Measurements from ENCODE around the gene SMPD2. TPM values are rescaled to one million over a fixed set of nuclear protein-coding genes. Genes with fewer than 3 reads are reported as not detected.

Gene SMPD2
- total and polyA plus RNA-seq, 9 of the 15 experiments (the other 6 are each of a cell fraction or from before 2014, with no cell fraction given): 0.13 to 21.8 (median 18.3) TPM

GRCh38 chr6:109457562-109457996 lies 17.1 kb downstream of the SMPD2 start:
- no peak overlapping the region for H2AFZ ChIP-seq (ENCODE audit: low read depth, low read length)
- in situ Hi-C loops (cut with MboI): no loop called here
- ATAC-seq: no peak
- no peaks in the 10 kb centered on the region for H3K9me1 ChIP-seq (ENCODE audit: control insufficient read depth, insufficient read depth, low read length)
- H4K20me1 ChIP-seq (replicated peaks; ENCODE audit: control insufficient read depth, insufficient read depth, low read length): no peaks in the 10 kb centered on the region
- 84% methylated on average over 6 of the region's 6 CpGs for WGBS (ENCODE audit: insufficient coverage, low coverage, missing lambda C conversion rate)
- H3K4me1 ChIP-seq (replicated peaks in 1 of 2; ENCODE audit: control insufficient read depth in 2 of 2, insufficient read depth in 2 of 2, low read length in 2 of 2): peaks cover 5 to 29% of the 10 kb centered on the region in 2 experiments; a peak in 4 of 5 replicates
- peak; percentile 91 for TF ChIP-seq MAFG (tag; conservative IDR thresholded peaks at IDR 0.05)
- no peak for TF ChIP-seq DLX4 (CRISPR knock-in tag; IDR thresholded peaks at IDR 0.05)
- TF ChIP-seq C11orf30 (IDR thresholded peaks at IDR 0.05; ENCODE audit: low read depth): peak; percentile 94
- TF ChIP-seq POLR2A (conservative IDR thresholded peaks at IDR 0.05): no peak
- TF ChIP-seq NFE2 (IDR thresholded peaks at IDR 0.05; ENCODE audit: low read depth): 0 out of 2 replicates have a peak, but pooled peaks have one; percentile 8
- TF ChIP-seq E2F8 (IDR thresholded peaks at IDR 0.05; ENCODE audit: low read depth, partially characterized antibody): no peak
- TF ChIP-seq ZNF316 (IDR thresholded peaks at IDR 0.05): peak; percentile 98
- no peak for TF ChIP-seq ZNF583 (CRISPR knock-in tag; IDR thresholded peaks at IDR 0.05)
- peak; percentile 53; the same call in 1 of the 2 replicates for TF ChIP-seq MAFK (IDR thresholded peaks at IDR 0.05; ENCODE audit: low read length)
- TF ChIP-seq NFYB (IDR thresholded peaks at IDR 0.05; ENCODE audit: extremely low read depth, insufficient read length): no peak
- TF ChIP-seq ZNF449 (CRISPR knock-in tag; IDR thresholded peaks at IDR 0.05): no peak
- peak; percentile 72; the same call in 1 of the 2 replicates for TF ChIP-seq MAFF (IDR thresholded peaks at IDR 0.05; ENCODE audit: low read length)
- TF ChIP-seq ZNF699 (CRISPR knock-in tag; IDR thresholded peaks at IDR 0.05; ENCODE audit: insufficient replicate concordance): no peak
- H3K79me2 ChIP-seq (ENCODE audit: control insufficient read depth, insufficient read depth, low read length): no peaks in the 10 kb centered on the region; the same call in 2 of the 3 replicates
- no peaks in the 10 kb centered on the region for H3K27me3 ChIP-seq (ENCODE audit: control insufficient read depth in 2 of 2, insufficient read depth in 2 of 2, low read length in 2 of 2)
- ChIA-PET POLR2A (interaction anchor here (0.6 to 8.2 kb wide), 3 partner anchors 12 to 133 kb away, joined by 3 to 92 read pairs (median 4); partner anchors contain the start of genes PPIL6 and SMPD2), CTCF (ENCODE audit: low intra/inter-chr PET ratio) (no interaction called here)
- H3K27ac ChIP-seq (ENCODE audit: extremely low read depth, low read depth, low read length): no peak overlapping the region
- intact Hi-C loops (cut with micrococcal nuclease): no loop called here
- FAIRE-seq: peak; percentile 69
- no peak overlapping the region for H3K4me2 ChIP-seq (ENCODE audit: insufficient read depth, low read length)
- no peak for DNase-seq (ENCODE audit: extremely low read depth in 1 of 4, low spot score in 3 of 4)
- H3K4me3 ChIP-seq: no peak overlapping the region
- peaks cover 14% of the 10 kb centered on the region for H3K36me3 ChIP-seq (ENCODE audit: control insufficient read depth, insufficient read depth, low read length)
- H3K9me3 ChIP-seq (replicated peaks; ENCODE audit: control insufficient read depth, insufficient read depth, low read depth, low read length): no peaks in the 10 kb centered on the region
- BruUV-seq (replicated peaks): no TSS peak
- H3K9ac ChIP-seq (ENCODE audit: insufficient read depth in 1 of 2, low read depth in 2 of 2, low read length in 2 of 2): no peak overlapping the region; a peak in 1 of 4 replicates
